ENCODE results near the gene NACC2.

GRCh38 chr9:135987838-135988404, 107.2 kb downstream of the NACC2 start:
- TF ChIP-seq CTCF (IDR thresholded peaks at IDR 0.05), result no peak
- no peak for TF ChIP-seq POLR2A (IDR thresholded peaks at IDR 0.05)
